MM.1S (cell line): Measurements from ENCODE around the gene DNAH9.

Experiments used
- EZH2 ChIP-seq: fragments of 300-600 bp; sonication (generic); optimal IDR thresholded peaks from 2 replicates; pipeline ENCODE3; 2017; ENCODE audit warnings: low read depth, mild to moderate bottlenecking, antibody characterized with exemption, low read length, mixed read lengths
- TF ChIP-seq, protein P1 (sequence below): fragments of 300-600 bp; sonication (generic); IDR thresholded peaks from 2 replicates; pipeline ENCODE4 v1.5.1; 2016; ENCODE audit warnings: antibody characterized with exemption, low read length, mixed read lengths

DNA sequence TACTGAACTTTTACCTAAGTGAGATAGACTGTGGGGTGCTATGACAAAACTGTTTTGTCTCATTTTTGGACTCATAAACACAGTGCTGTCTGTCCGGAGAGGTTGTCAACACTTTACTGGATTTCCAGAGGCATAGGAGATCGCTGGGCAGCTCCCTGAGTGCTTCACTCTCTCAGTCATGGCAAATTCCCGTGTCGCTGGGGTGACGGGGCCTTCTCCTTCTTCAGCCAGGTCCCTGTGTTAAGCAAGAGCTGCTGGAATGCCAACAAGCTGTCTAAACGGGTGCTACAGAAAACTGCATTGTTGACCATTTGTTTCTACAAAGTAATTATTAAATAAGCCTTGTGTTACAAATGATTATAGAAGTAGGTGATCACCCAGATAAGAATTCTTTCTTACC is 141.6 kb downstream of the DNAH9 start:
- TF ChIP-seq, protein P1, sequence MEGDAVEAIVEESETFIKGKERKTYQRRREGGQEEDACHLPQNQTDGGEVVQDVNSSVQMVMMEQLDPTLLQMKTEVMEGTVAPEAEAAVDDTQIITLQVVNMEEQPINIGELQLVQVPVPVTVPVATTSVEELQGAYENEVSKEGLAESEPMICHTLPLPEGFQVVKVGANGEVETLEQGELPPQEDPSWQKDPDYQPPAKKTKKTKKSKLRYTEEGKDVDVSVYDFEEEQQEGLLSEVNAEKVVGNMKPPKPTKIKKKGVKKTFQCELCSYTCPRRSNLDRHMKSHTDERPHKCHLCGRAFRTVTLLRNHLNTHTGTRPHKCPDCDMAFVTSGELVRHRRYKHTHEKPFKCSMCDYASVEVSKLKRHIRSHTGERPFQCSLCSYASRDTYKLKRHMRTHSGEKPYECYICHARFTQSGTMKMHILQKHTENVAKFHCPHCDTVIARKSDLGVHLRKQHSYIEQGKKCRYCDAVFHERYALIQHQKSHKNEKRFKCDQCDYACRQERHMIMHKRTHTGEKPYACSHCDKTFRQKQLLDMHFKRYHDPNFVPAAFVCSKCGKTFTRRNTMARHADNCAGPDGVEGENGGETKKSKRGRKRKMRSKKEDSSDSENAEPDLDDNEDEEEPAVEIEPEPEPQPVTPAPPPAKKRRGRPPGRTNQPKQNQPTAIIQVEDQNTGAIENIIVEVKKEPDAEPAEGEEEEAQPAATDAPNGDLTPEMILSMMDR = no peak
- TF ChIP-seq EZH2 = no peak
